ENCODE measurements around the gene APOL4.
"Not testable (repeated sequence)": the region's sequence is repeated elsewhere in the genome, so short reads cannot be mapped to it uniquely, and the experiment has no call there.

DNA sequence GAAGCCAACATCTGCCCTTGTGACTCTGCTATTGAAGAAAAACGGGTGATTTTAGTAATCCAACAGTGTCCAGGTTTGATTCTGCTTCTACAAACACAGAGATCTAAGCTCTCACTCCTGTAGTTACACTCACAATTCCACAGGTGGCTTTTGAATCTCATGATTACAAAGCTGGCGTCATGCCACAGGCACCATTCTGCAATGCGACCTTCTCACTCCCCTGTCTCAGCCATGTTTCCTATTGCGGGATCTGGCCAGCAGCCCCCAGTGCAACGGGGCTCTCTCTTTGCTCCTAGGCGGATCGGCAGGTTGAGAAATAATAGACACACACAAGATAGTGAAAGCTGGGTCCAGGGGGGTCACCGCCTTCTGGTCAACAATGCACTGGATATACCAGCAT is 1.3 kb upstream of the APOL4 start:
- TF ChIP-seq CTCF (IDR thresholded peaks at IDR 0.05); EZH2 (IDR thresholded peaks at IDR 0.05; ENCODE audit: borderline replicate concordance, insufficient read depth, low read depth, low read length, poor library complexity, severe bottlenecking): not testable (repeated sequence)
